SK-N-SH (cell line): Measurements from ENCODE around the gene DNAH9. TPM values are rescaled to one million over a fixed set of nuclear protein-coding genes. Genes with fewer than 3 reads are reported as not detected.

ENCODE experiments used
- CTCF ChIA-PET: fragments of 300-600, 350-600 bp; formaldehyde crosslinking; extraction: SDS; loops from one replicate; lab custom pipeline; 2021; lab: Yijun Ruan, JAX
- POLR2A ChIA-PET: fragments of 350-600 bp; sonication (Branson Sonifier 250); formaldehyde crosslinking; extraction: SDS; loops from one replicate; lab custom pipeline; 2020; ENCODE audit warnings: antibody characterized with exemption, inconsistent platforms; lab: Yijun Ruan, JAX
- DNase-seq: peaks from one replicate; pipeline ENCODE4 v3.0.0; 2012
- H2AFZ ChIP-seq: fragments of 200-600 bp; sonication (generic); 2 replicates; pipeline ENCODE4 v1.8.1; 2016; ENCODE audit warnings: antibody characterized with exemption, mild to moderate bottlenecking, low read depth
- H3F3A ChIP-seq: fragments of 200-600 bp; sonication (generic); replicated peaks from 2 replicates; pipeline ENCODE3; 2016; ENCODE audit warnings: antibody characterized with exemption, mild to moderate bottlenecking; ENCODE audit not compliant: insufficient read depth
- H3K27ac ChIP-seq, 2 experiments: fragments of 200-500 bp in 1 of 2; fragments of 200-600 bp in 1 of 2; sonication (Bioruptor generic) in 1 of 2; sonication (generic), shearing (Covaris generic) in 1 of 2; 2 replicates each; pipeline versions ENCODE4 v1.5.1 to v1.6.1; 2014 to 2016; ENCODE audit warnings: low read depth in 2 of 2, inconsistent platforms in 1 of 2, low read length in 1 of 2, mild to moderate bottlenecking in 1 of 2, mixed read lengths in 1 of 2
- H3K27me3 ChIP-seq: fragments of 200-600 bp; sonication (generic), shearing (Covaris generic); 2 replicates; pipeline ENCODE4 v1.6.1; 2016; ENCODE audit warnings: mixed run types; ENCODE audit not compliant: insufficient read depth
- H3K36me3 ChIP-seq, 2 experiments: fragments of 200-500 bp in 1 of 2; fragments of 200-600 bp in 1 of 2; sonication (Bioruptor generic) in 1 of 2; sonication (generic) in 1 of 2; replicated peaks in 1 of 2; 2 replicates each; pipeline versions ENCODE3 to v1.5.1; 2014 to 2016; ENCODE audit warnings: low read length in 1 of 2, mild to moderate bottlenecking in 1 of 2; ENCODE audit not compliant: insufficient read depth in 2 of 2, control insufficient read depth in 1 of 2
- H3K4me1 ChIP-seq, 2 experiments: fragments of 200-500 bp in 1 of 2; fragments of 200-600 bp in 1 of 2; sonication (Bioruptor generic) in 1 of 2; sonication (generic), shearing (Covaris generic) in 1 of 2; 2 replicates each; pipeline versions ENCODE4 v1.5.1 to v1.6.1; 2014 to 2016; ENCODE audit warnings: low read depth in 1 of 2, low read length in 1 of 2, mixed run types in 1 of 2; ENCODE audit not compliant: insufficient read depth in 2 of 2, control insufficient read depth in 1 of 2
- H3K4me2 ChIP-seq: fragments of 200-600 bp; sonication (generic), shearing (Covaris generic); 2 replicates; pipeline ENCODE4 v1.6.1; 2017; ENCODE audit warnings: mixed run types
- H3K4me3 ChIP-seq, 2 experiments: fragments of 200-500 bp in 1 of 2; fragments of 200-600 bp in 1 of 2; sonication (Bioruptor generic) in 1 of 2; sonication (generic), shearing (Covaris generic) in 1 of 2; 2 replicates each; pipeline versions ENCODE4 v1.5.1 to v1.8.1; 2014 to 2016; ENCODE audit warnings: low read depth in 2 of 2, inconsistent platforms in 1 of 2, low read length in 1 of 2, mild to moderate bottlenecking in 1 of 2, mixed read lengths in 1 of 2, moderate library complexity in 1 of 2
- H3K79me2 ChIP-seq: fragments of 200-600 bp; sonication (generic); 2 replicates; pipeline ENCODE4 v1.8.1; 2017; ENCODE audit warnings: mild to moderate bottlenecking; ENCODE audit not compliant: insufficient read depth
- H3K9ac ChIP-seq: fragments of 200-600 bp; sonication (generic); 2 replicates; pipeline ENCODE4 v1.6.1; 2017; ENCODE audit warnings: mixed run types
- H3K9me2 ChIP-seq: fragments of 200-600 bp; sonication (generic); 2 replicates; pipeline ENCODE4 v1.6.1; 2017; ENCODE audit warnings: mixed run types
- H3K9me3 ChIP-seq: fragments of 200-600 bp; sonication (generic); 2 replicates; pipeline ENCODE4 v1.6.1; 2017; ENCODE audit warnings: mixed run types, mild to moderate bottlenecking, moderate library complexity
- H4K20me1 ChIP-seq: fragments of 200-600 bp; sonication (generic); 2 replicates; pipeline ENCODE4 v1.6.1; 2017; ENCODE audit warnings: mild to moderate bottlenecking, mixed run types; ENCODE audit not compliant: insufficient read depth
- CHD2 ChIP-seq: fragments of 150-350 bp; IDR thresholded peaks from 2 replicates; pipeline ENCODE4 v1.6.1; 2018; ENCODE audit warnings: low read length; ENCODE audit not compliant: partially characterized antibody
- CTCF ChIP-seq: fragments of 200-600 bp; sonication (generic); IDR thresholded peaks from 2 replicates; pipeline ENCODE4 v1.6.1; 2017; ENCODE audit warnings: antibody characterized with exemption, mild to moderate bottlenecking, moderate library complexity
- ELF1 ChIP-seq: IDR thresholded peaks from 2 replicates; pipeline ENCODE4 v1.4.0; 2012
- EP300 ChIP-seq, 2 experiments: IDR thresholded peaks; 2 replicates each; pipeline versions ENCODE4 v1.4.0 to v1.6.1; 2012; ENCODE audit warnings: borderline replicate concordance in 1 of 2, low read depth in 1 of 2, low read length in 1 of 2
- FOXJ3 ChIP-seq: sonication (generic); formaldehyde crosslinking; IDR thresholded peaks from 2 replicates; pipeline ENCODE4 v1.5.1; 2020; ENCODE audit warnings: mild to moderate bottlenecking, missing genetic modification reagents
- GABPA ChIP-seq: IDR thresholded peaks from 2 replicates; pipeline ENCODE4 v1.4.0; 2012; ENCODE audit warnings: low read depth, mild to moderate bottlenecking
- JUND ChIP-seq: IDR thresholded peaks from 2 replicates; pipeline ENCODE4 v1.4.0; 2012
- MXI1 ChIP-seq: IDR thresholded peaks from 2 replicates; pipeline ENCODE4 v1.6.1; 2012; ENCODE audit warnings: mild to moderate bottlenecking, low read depth, low read length, improper control_type of control experiment
- NFIC ChIP-seq: IDR thresholded peaks from 2 replicates; pipeline ENCODE4 v1.4.0; 2012; ENCODE audit warnings: borderline replicate concordance
- NRF1 ChIP-seq: IDR thresholded peaks from 2 replicates; pipeline ENCODE4 v1.6.1; 2012; ENCODE audit warnings: low read depth, mild to moderate bottlenecking, low read length
- PBX3 ChIP-seq: IDR thresholded peaks from 2 replicates; pipeline ENCODE4; 2012
- POLR2AphosphoS5 ChIP-seq: IDR thresholded peaks from 2 replicates; pipeline ENCODE4 v1.6.1; 2012; ENCODE audit warnings: low read depth, low read length
- RAD21 ChIP-seq: IDR thresholded peaks from 2 replicates; pipeline ENCODE4 v1.6.1; 2012; ENCODE audit warnings: mild to moderate bottlenecking, low read length
- RCOR1 ChIP-seq: fragments of 150-350 bp; IDR thresholded peaks from 2 replicates; pipeline ENCODE4 v1.6.1; 2017; ENCODE audit warnings: antibody characterized with exemption, low read length
- RXRA ChIP-seq: IDR thresholded peaks from 2 replicates; pipeline ENCODE4 v1.4.0; 2012; ENCODE audit warnings: low read depth, mild to moderate bottlenecking, borderline replicate concordance
- SIN3A ChIP-seq: IDR thresholded peaks from 2 replicates; pipeline ENCODE4 v1.6.1; 2012; ENCODE audit warnings: low read depth, mild to moderate bottlenecking, low read length, moderate library complexity, borderline replicate concordance
- SMC3 ChIP-seq: IDR thresholded peaks from 2 replicates; pipeline ENCODE4 v1.6.1; 2012; ENCODE audit warnings: low read depth, low read length, improper control_type of control experiment
- USF2 ChIP-seq: fragments of 150-350 bp; IDR thresholded peaks from 2 replicates; pipeline ENCODE4 v1.6.1; 2017; ENCODE audit warnings: antibody characterized with exemption, low read length, low read depth, borderline replicate concordance
- YY1 ChIP-seq: IDR thresholded peaks from 2 replicates; pipeline ENCODE4 v1.4.0; 2012; ENCODE audit warnings: low read depth, mild to moderate bottlenecking
- WGBS: methylation state at CpG from one replicate; pipeline ENCODE4 v1.1.6; 2017; ENCODE audit warnings: low lambda C conversion rate; 5-methylcytosine and 5-hydroxymethylcytosine counted together
- polyA plus RNA-seq, 3 experiments: library from polyadenylated mRNA; depleted of rRNA; stranded (reverse); fragments of >200 nt; gene quantifications; 2 replicates each; pipeline ENCODE4 v1.2.3, GENCODE V29; 2012
- TF ChIP-seq, protein P1 (sequence below): IDR thresholded peaks from 2 replicates; pipeline ENCODE4 v1.4.0; 2012; ENCODE audit warnings: low read depth, borderline replicate concordance
- TF ChIP-seq, protein P2 (sequence below): fragments of 150-350 bp; IDR thresholded peaks from 2 replicates; pipeline ENCODE4 v1.6.1; 2016; ENCODE audit warnings: mild to moderate bottlenecking, low read depth, low read length
- TF ChIP-seq, protein P3 (sequence below): IDR thresholded peaks from 2 replicates; pipeline ENCODE4 v1.6.1; 2012; ENCODE audit warnings: mild to moderate bottlenecking, low read depth, low read length, moderate library complexity

DNAH9 gene
- polyA plus RNA-seq, 1 of the 3 experiments (the other 2 are of a cell fraction): not detected

GRCh38 chr17:11644265-11645212, 46.3 kb downstream of the DNAH9 start:
- no peaks in the 10 kb centered on the region; the same call in 1 of the 2 replicates for H3K9me3 ChIP-seq
- no peak overlapping the region for H3K9ac ChIP-seq
- no peak overlapping the region for H2AFZ ChIP-seq
- no peaks in the 10 kb centered on the region for H3K27me3 ChIP-seq
- peak; percentile 70 for DNase-seq
- peaks cover 0 to 2% of the 10 kb centered on the region in 2 experiments; a peak in 1 of 4 replicates for H3K4me1 ChIP-seq
- POLR2A ChIA-PET: interaction anchor here (0.7 kb wide), 1 partner anchor 46 kb away, joined by 3 read pairs; no protein-coding TSS in a partner anchor
- no peaks in the 10 kb centered on the region for H3K9me2 ChIP-seq
- H3K4me2 ChIP-seq: no peak overlapping the region
- H3K27ac ChIP-seq: no peak overlapping the region
- peak overlapping the region in 1 of 2 experiments; percentile 32; a peak in 1 of 4 replicates for H3K4me3 ChIP-seq
- no peaks in the 10 kb centered on the region for H4K20me1 ChIP-seq
- H3K79me2 ChIP-seq: no peaks in the 10 kb centered on the region
- CTCF ChIA-PET: interaction anchor here (0.6 to 3.1 kb wide), 69 partner anchors 9 to 948 kb away, joined by 3 to 30 read pairs (median 4); partner anchors contain the start of gene DNAH9
- 25% methylated on average over 18 of the region's 18 CpGs for WGBS
- H3K36me3 ChIP-seq: no peaks in the 10 kb centered on the region
- no peaks in the 10 kb centered on the region for H3F3A ChIP-seq
- TF ChIP-seq SMC3 (peak; percentile 69), CHD2 (no peak), ELF1 (no peak), JUND (no peak), FOXJ3 (no peak), EP300 (IDR thresholded peaks at IDR 0.05; ENCODE audit: borderline replicate concordance in 1 of 2, low read depth in 1 of 2, low read length in 1 of 2) (no peak), GABPA (no peak), CTCF (peak; percentile 64), NFIC (peak; percentile 26; the same call in 1 of the 2 replicates), SIN3A (no peak), PBX3 (no peak), MXI1 (no peak), NRF1 (no peak), RCOR1 (no peak), RXRA (no peak), POLR2AphosphoS5 (no peak), YY1 (no peak), USF2 (no peak), RAD21 (peak; percentile 84)
- TF ChIP-seq, protein P1, sequence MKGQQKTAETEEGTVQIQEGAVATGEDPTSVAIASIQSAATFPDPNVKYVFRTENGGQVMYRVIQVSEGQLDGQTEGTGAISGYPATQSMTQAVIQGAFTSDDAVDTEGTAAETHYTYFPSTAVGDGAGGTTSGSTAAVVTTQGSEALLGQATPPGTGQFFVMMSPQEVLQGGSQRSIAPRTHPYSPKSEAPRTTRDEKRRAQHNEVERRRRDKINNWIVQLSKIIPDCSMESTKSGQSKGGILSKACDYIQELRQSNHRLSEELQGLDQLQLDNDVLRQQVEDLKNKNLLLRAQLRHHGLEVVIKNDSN: no peak
- TF ChIP-seq, protein P2, sequence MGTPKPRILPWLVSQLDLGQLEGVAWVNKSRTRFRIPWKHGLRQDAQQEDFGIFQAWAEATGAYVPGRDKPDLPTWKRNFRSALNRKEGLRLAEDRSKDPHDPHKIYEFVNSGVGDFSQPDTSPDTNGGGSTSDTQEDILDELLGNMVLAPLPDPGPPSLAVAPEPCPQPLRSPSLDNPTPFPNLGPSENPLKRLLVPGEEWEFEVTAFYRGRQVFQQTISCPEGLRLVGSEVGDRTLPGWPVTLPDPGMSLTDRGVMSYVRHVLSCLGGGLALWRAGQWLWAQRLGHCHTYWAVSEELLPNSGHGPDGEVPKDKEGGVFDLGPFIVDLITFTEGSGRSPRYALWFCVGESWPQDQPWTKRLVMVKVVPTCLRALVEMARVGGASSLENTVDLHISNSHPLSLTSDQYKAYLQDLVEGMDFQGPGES: no peak
- TF ChIP-seq, protein P3, sequence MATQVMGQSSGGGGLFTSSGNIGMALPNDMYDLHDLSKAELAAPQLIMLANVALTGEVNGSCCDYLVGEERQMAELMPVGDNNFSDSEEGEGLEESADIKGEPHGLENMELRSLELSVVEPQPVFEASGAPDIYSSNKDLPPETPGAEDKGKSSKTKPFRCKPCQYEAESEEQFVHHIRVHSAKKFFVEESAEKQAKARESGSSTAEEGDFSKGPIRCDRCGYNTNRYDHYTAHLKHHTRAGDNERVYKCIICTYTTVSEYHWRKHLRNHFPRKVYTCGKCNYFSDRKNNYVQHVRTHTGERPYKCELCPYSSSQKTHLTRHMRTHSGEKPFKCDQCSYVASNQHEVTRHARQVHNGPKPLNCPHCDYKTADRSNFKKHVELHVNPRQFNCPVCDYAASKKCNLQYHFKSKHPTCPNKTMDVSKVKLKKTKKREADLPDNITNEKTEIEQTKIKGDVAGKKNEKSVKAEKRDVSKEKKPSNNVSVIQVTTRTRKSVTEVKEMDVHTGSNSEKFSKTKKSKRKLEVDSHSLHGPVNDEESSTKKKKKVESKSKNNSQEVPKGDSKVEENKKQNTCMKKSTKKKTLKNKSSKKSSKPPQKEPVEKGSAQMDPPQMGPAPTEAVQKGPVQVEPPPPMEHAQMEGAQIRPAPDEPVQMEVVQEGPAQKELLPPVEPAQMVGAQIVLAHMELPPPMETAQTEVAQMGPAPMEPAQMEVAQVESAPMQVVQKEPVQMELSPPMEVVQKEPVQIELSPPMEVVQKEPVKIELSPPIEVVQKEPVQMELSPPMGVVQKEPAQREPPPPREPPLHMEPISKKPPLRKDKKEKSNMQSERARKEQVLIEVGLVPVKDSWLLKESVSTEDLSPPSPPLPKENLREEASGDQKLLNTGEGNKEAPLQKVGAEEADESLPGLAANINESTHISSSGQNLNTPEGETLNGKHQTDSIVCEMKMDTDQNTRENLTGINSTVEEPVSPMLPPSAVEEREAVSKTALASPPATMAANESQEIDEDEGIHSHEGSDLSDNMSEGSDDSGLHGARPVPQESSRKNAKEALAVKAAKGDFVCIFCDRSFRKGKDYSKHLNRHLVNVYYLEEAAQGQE: no peak
